Left renal pelvis (tissue), 4 donors: ENCODE data around the gene PTCD1. TPM values are rescaled to one million over a fixed set of nuclear protein-coding genes. Genes with fewer than 3 reads are reported as not detected.

Experiments
- DNase-seq, 4 donors: peaks; one replicate each; pipeline ENCODE4 v3.0.0-alpha.2; 2013; ENCODE audit warnings: low read depth in 4 of 4, low spot score in 3 of 4
- polyA plus RNA-seq, 4 donors: library from polyadenylated mRNA; unstranded; fragments of 120-200 nt; gene quantifications; one replicate each; pipeline ENCODE4 v1.2.1, GENCODE V29; 2013; ENCODE audit not compliant: insufficient read length in 4 of 4

PTCD1 gene
- polyA plus RNA-seq, 4 donors = 3.9 to 6.9 (median 4.6) TPM

GRCh38 chr7:99373091-99374066 is 65.2 kb downstream of the PTCD1 start:
- DNase-seq = no peak

- DNase-seq = peak in 1 of 4 donors; percentile 60
Measured at GRCh38 chr7:99372275-99373090, 66.1 kb downstream of the PTCD1 start.

GRCh38 chr7:99371376-99371920 is 67.2 kb downstream of the PTCD1 start:
- no peak for DNase-seq

GRCh38 chr7:99369767-99370391 is 68.7 kb downstream of the PTCD1 start:
- DNase-seq = no peak

- DNase-seq = no peak
Measured at GRCh38 chr7:99368750-99369389, 69.7 kb downstream of the PTCD1 start.

Other genes starting within 250 kb of the PTCD1 start
- not detected for gene KPNA7, start 230.7 kb downstream of the PTCD1 start, polyA plus RNA-seq
- under 1 TPM in 2 of 4 donors, not detected in 2; 0.03 to 0.50 TPM for gene MYH16, start 166.0 kb downstream of the PTCD1 start, polyA plus RNA-seq
- gene ARPC1A, start 112.9 kb downstream of the PTCD1 start, polyA plus RNA-seq = 100 to 1,000 TPM in 3 of 4 donors, 10 to 100 TPM in 1; 98.0 to 109 (median 106) TPM
- gene ARPC1B, start 64.1 kb downstream of the PTCD1 start, polyA plus RNA-seq = 10 to 100 TPM; 26.5 to 47.6 (median 34.2) TPM
- 100 to 1,000 TPM; 114 to 140 (median 137) TPM for gene PDAP1, start 30.2 kb downstream of the PTCD1 start, polyA plus RNA-seq
- 100 to 1,000 TPM in 3 of 4 donors, 10 to 100 TPM in 1; 94.8 to 124 (median 108) TPM for gene BUD31, start 29.8 kb downstream of the PTCD1 start, polyA plus RNA-seq
- 10 to 100 TPM; 24.0 to 42.7 (median 29.2) TPM for gene CPSF4, start 145 bp upstream of the PTCD1 start, polyA plus RNA-seq
- 100 to 1,000 TPM; 275 to 470 (median 437) TPM for gene ATP5MF, start 27.4 kb upstream of the PTCD1 start, polyA plus RNA-seq
- gene ZNF789, start 34.1 kb upstream of the PTCD1 start, polyA plus RNA-seq = 10 to 100 TPM; 20.2 to 55.7 (median 27.9) TPM
- gene ZNF394, start 61.5 kb upstream of the PTCD1 start, polyA plus RNA-seq = 10 to 100 TPM; 11.6 to 18.6 (median 15.2) TPM
- gene ZKSCAN5, start 65.9 kb upstream of the PTCD1 start, polyA plus RNA-seq = 10 to 100 TPM; 14.3 to 16.9 (median 15.0) TPM
- 10 to 100 TPM; 13.0 to 17.7 (median 15.0) TPM for gene FAM200A, start 113.3 kb upstream of the PTCD1 start, polyA plus RNA-seq
- 100 to 1,000 TPM in 1 of 4 donors, 10 to 100 TPM in 3; 71.2 to 100 (median 78.3) TPM for gene ZNF655, start 119.8 kb upstream of the PTCD1 start, polyA plus RNA-seq
- gene TMEM225B, start 159.5 kb upstream of the PTCD1 start, polyA plus RNA-seq = 1 to 10 TPM; 2.0 to 3.0 (median 2.5) TPM
- 10 to 100 TPM; 19.5 to 22.9 (median 19.6) TPM for gene ZSCAN25, start 178.1 kb upstream of the PTCD1 start, polyA plus RNA-seq
- 1 to 10 TPM; 1.6 to 3.0 (median 1.8) TPM for gene CYP3A5, start 241.2 kb upstream of the PTCD1 start, polyA plus RNA-seq